ENCODE results near the gene SPECC1L.

The SPECC1L gene

GRCh38 chr22:24304062-24304675, 33.5 kb downstream of the SPECC1L start:
- TF ChIP-seq CTCF (IDR thresholded peaks at IDR 0.05): no peak

GRCh38 chr22:24305260-24305692, 34.6 kb downstream of the SPECC1L start:
- TF ChIP-seq CTCF (IDR thresholded peaks at IDR 0.05): no peak

- TF ChIP-seq CTCF (IDR thresholded peaks at IDR 0.05): no peak
These were observed 40.3 kb downstream of the SPECC1L start for GRCh38 chr22:24310969-24311368.

GRCh38 chr22:24315367-24315966, 44.8 kb downstream of the SPECC1L start:
- no peak for TF ChIP-seq CTCF (IDR thresholded peaks at IDR 0.05)

- TF ChIP-seq CTCF (IDR thresholded peaks at IDR 0.05): no peak
These were observed 48.8 kb downstream of the SPECC1L start for GRCh38 chr22:24319451-24319850.

GRCh38 chr22:24321999-24322398, 51.4 kb downstream of the SPECC1L start:
- TF ChIP-seq CTCF (IDR thresholded peaks at IDR 0.05): no peak

- TF ChIP-seq CTCF (IDR thresholded peaks at IDR 0.05): no peak
These were observed 51.9 kb downstream of the SPECC1L start for GRCh38 chr22:24322522-24322921.

All from LNCAP (cell line).